Stomach smooth muscle (tissue), 2 donors: Measurements from ENCODE around the gene C4A.
"Not testable (repeated sequence)": the region's sequence is repeated elsewhere in the genome, so short reads cannot be mapped to it uniquely, and the experiment has no call there.

Experiments used
- H3K27ac ChIP-seq: one replicate; pipeline ENCODE4 v1.7.0; 2013; ENCODE audit warnings: mild to moderate bottlenecking, low read length, inconsistent platforms
- H3K27me3 ChIP-seq, 2 donors: one replicate each; pipeline ENCODE4 v1.7.0; 2013; ENCODE audit warnings: low read length in 2 of 2; ENCODE audit not compliant: insufficient read depth in 2 of 2, control insufficient read depth in 1 of 2
- H3K36me3 ChIP-seq, 2 donors: one replicate each; pipeline ENCODE4 v1.7.0; 2013; ENCODE audit warnings: low read length in 2 of 2; ENCODE audit not compliant: control insufficient read depth in 2 of 2, insufficient read depth in 2 of 2
- H3K4me1 ChIP-seq: one replicate; pipeline ENCODE4 v1.7.0; 2013; ENCODE audit warnings: low read length; ENCODE audit not compliant: control insufficient read depth, insufficient read depth
- H3K4me3 ChIP-seq, 2 donors: one replicate each; pipeline ENCODE4 v1.7.0; 2013; ENCODE audit warnings: low read length in 2 of 2
- H3K9ac ChIP-seq, 2 donors: one replicate each; pipeline ENCODE4 v1.7.0; 2013; ENCODE audit warnings: low read length in 2 of 2, mild to moderate bottlenecking in 1 of 2
- H3K9me3 ChIP-seq, 2 donors: one replicate each; pipeline ENCODE4 v1.7.0; 2013; ENCODE audit warnings: low read length in 2 of 2; ENCODE audit not compliant: control insufficient read depth in 2 of 2
- donor health status: healthy.
- donor health status: Pancreatic carcinoma.

C4A gene

DNA sequence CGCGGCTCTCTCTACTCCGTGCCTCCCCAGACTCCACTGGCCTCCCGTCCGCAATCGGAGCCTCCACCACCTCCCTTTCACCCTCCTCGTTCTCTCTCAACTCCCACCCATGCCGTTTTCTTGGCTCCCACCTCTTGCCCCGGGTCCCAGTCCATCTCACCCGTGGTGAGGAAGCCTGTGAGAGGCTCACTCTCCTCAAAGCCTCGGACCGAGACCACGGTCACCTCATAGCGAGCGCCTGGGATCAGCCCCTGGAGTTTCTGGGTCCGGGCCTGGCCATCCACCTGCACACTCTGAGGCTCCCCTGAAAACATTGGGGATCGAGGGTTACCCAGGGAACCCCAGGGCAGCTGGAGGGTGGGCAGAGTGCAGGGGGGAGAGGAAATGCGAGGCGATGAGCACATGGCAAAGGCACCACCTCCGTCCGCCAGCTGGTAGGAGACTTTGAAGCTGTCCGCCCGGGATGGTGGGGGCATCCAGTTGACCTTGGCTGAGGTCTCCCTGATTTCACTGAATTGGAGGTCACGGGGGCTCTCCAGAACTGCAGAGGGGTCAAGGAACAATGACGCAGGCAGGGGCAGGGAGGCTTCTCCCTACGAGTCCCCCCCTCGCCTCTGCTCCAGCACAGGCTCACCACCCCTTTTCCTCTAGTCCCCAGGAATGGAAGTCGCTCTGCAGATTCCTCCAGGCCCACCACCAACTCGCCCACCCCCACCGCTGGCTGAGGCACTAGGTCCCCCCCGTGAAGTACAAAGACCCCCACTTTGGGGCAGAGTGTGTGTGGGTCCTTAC is 61.9 kb downstream of the C4A start:
- H3K9me3 ChIP-seq, H3K36me3 ChIP-seq: not testable (repeated sequence)
- peaks cover 27% of the 10 kb centered on the region for H3K4me1 ChIP-seq

GRCh38 chr6:32044916-32045315 is 63.1 kb downstream of the C4A start:
- H3K4me1 ChIP-seq: peaks cover 27% of the 10 kb centered on the region
- H3K4me3 ChIP-seq, H3K9ac ChIP-seq, H3K36me3 ChIP-seq, H3K27me3 ChIP-seq, H3K27ac ChIP-seq, H3K9me3 ChIP-seq: not testable (repeated sequence)

More for the DNA sequence above, 61.9 kb downstream of the C4A start:
- H3K4me3 ChIP-seq, H3K9ac ChIP-seq, H3K27me3 ChIP-seq, H3K27ac ChIP-seq: not testable (repeated sequence)

- peaks cover 2 to 4% of the 10 kb centered on the region in 2 donors for H3K36me3 ChIP-seq
- H3K4me1 ChIP-seq: peaks cover 27% of the 10 kb centered on the region
- no peaks in the 10 kb centered on the region for H3K9me3 ChIP-seq
- no peaks in the 10 kb centered on the region for H3K27me3 ChIP-seq
- H3K4me3 ChIP-seq: no peak overlapping the region
- H3K9ac ChIP-seq: no peak overlapping the region
- no peak overlapping the region for H3K27ac ChIP-seq
These were observed 64.1 kb downstream of the C4A start for GRCh38 chr6:32045811-32046449.

DNA sequence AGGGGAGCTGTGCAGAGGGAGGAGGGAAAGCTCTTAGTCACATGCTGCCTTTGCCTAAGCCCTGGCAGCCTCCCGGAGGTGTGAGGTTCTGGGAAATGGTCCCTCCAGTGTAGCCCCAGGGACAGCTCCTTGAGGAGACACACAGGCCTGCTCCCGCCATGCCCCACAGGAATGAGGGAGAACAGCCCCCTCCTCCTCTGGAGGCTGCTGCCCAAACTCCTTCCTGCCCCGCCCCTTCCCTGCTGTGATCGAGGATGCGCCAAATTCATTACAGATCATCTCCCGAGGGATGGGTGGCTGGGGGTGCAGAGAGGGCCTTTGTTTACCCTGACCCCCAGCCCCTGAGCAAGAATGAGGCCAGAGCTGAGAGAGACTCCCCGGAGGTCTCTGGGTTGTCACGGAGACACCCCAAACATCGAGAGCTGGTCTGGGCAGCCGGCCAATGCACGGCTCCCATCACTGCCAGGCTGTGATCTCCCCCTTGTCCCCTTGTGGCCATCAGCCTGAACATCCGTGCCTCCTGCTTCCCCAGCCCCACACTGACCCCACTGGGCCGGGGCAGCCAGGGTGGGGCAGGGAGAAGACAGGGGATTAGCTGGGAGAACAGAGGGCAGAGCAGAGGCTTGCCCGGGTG is 64.7 kb downstream of the C4A start:
- Histone ChIP-seq H3K4me3 (no peak overlapping the region), H3K9me3 (no peaks in the 10 kb centered on the region), H3K27ac (peak overlapping the region; percentile 24), H3K4me1 (peaks cover 27% of the 10 kb centered on the region), H3K27me3 (no peaks in the 10 kb centered on the region), H3K36me3 (peaks cover 2 to 4% of the 10 kb centered on the region in 2 donors), H3K9ac (no peak overlapping the region)

- peak overlapping the region; percentile 24 for H3K27ac ChIP-seq
- H3K9ac ChIP-seq: no peak overlapping the region
- H3K4me1 ChIP-seq: peaks cover 27% of the 10 kb centered on the region
- no peak overlapping the region for H3K4me3 ChIP-seq
- peaks cover 2 to 4% of the 10 kb centered on the region in 2 donors for H3K36me3 ChIP-seq
- H3K9me3 ChIP-seq: no peaks in the 10 kb centered on the region
- H3K27me3 ChIP-seq: no peaks in the 10 kb centered on the region
These were observed 65.2 kb downstream of the C4A start for GRCh38 chr6:32047084-32047478.

DNA sequence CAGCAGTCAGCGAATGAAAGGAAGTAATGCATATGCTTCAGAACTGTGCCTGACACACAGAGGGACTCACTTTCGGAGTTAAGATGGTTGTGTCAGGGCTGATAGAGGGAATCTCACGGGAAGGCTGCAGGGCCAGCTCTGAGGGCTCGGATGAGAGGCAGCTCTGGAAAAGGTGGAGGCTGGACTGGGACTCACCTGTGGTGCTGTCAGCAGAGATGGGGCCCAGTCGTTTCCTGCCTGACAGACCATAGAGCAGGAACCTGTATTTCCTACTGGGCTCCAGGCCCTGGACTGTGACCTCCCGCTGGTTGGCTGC is 65.6 kb downstream of the C4A start:
- Histone ChIP-seq H3K36me3 (peaks cover 2 to 4% of the 10 kb centered on the region in 2 donors), H3K4me3 (no peak overlapping the region), H3K27ac (no peak overlapping the region), H3K4me1 (peaks cover 27% of the 10 kb centered on the region), H3K9me3 (no peaks in the 10 kb centered on the region), H3K9ac (no peak overlapping the region), H3K27me3 (no peaks in the 10 kb centered on the region)

DNA sequence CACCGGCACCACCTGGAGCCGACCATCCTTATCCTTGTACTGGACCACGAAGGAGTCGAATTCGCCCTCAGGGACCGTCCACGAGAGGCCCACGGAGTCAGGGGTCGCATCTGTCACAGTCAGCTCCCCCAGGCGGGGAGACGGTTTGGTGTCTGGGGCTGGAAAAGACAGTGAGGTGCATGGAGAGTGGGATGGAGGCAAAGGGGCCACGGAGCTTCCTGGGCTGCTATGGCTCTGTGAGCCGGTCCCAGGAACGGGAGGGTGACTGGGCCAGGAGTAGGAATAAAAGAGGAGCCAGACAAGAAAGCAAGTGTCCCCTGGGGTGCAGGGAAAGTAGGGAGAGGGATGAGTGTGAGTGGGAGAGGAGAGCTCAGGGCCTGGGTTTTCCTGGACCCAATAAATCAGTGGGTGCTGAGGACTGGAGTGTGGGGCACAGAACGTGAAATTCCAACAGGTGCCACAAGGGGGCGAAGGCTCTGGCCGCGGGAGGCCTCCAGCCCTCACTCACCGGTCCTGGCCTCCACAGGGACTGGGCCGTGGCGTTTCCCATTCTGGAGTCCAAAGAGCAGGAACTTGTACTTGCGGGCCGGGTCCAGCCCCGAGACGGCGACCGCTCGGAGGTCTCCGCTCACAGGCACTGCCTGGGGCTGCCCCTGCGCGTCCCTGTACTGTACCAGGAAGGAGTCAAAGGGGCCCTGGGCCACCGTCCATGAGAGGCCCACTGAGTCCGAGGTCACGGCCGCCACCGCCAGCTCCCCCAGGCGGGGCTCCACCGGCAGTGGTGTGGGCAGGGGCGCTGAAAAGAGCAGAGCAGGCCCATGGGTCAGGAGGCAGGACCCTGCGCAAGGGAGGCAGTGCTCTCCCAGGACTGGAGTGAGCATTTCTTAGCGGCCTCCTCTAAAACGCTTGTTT is 66.3 kb downstream of the C4A start:
- H3K27me3 ChIP-seq: no peaks in the 10 kb centered on the region
- no peaks in the 10 kb centered on the region for H3K9me3 ChIP-seq
- H3K27ac ChIP-seq: no peak overlapping the region
- peaks cover 3 to 4% of the 10 kb centered on the region in 2 donors for H3K36me3 ChIP-seq
- H3K4me1 ChIP-seq: peaks cover 27% of the 10 kb centered on the region
- H3K4me3 ChIP-seq: no peak overlapping the region
- H3K9ac ChIP-seq: no peak overlapping the region

- not testable (repeated sequence) for H3K4me3 ChIP-seq, H3K9me3 ChIP-seq, H3K27ac ChIP-seq, H3K9ac ChIP-seq, H3K36me3 ChIP-seq, H3K27me3 ChIP-seq
- peaks cover 27% of the 10 kb centered on the region for H3K4me1 ChIP-seq
These were observed 67.3 kb downstream of the C4A start for GRCh38 chr6:32049149-32049548.

DNA sequence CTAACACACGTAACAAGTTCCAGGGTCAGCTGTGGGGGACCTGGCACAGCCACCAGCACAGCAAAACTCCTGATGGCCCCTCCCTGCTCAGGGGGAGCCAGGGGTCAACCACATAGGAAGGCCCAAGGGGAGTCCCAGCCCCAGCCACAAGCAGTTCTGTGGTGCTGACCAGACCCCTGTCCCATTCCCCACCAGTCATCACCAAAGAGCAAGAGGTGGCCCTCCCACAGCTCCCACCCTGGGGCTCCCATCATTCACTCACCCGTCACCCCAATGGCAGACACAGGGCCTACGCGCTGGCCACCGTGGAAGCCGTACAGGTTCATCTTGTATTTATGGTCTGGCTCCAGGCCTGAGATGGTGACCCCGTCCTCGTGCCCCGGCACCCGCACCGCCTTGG is 67.9 kb downstream of the C4A start:
- H3K36me3 ChIP-seq, H3K27ac ChIP-seq: not testable (repeated sequence)

DNA sequence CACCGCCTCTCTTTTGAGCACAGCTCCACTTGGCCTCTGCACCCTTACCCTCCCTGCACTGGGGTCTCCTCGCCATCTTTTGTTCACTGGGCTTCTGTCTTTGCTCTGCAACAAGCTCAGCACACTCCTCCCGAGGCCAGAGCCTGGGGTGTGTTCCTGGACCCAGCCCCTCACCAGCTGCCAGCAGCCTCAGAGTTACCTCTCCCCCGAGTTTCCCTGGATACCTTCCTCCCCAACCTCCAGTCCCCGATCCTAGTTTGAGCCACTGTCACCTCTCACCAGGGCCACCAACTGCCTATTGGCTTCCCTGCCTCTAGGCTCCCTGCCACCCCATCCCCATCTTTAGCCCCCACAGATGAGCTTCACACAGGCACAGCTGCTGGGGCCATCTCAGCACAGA is 68.7 kb downstream of the C4A start:
- Histone ChIP-seq H3K36me3 (peaks cover 4 to 8% of the 10 kb centered on the region in 2 donors), H3K4me3 (no peak overlapping the region), H3K4me1 (peaks cover 27% of the 10 kb centered on the region), H3K9me3 (no peaks in the 10 kb centered on the region), H3K27ac (no peak overlapping the region), H3K9ac (no peak overlapping the region), H3K27me3 (no peaks in the 10 kb centered on the region)

More for the DNA sequence above, 67.9 kb downstream of the C4A start:
- H3K4me3 ChIP-seq, H3K9ac ChIP-seq, H3K27me3 ChIP-seq, H3K9me3 ChIP-seq: not testable (repeated sequence)
- peaks cover 27% of the 10 kb centered on the region for H3K4me1 ChIP-seq
